H9 (cell line): ENCODE measurements around the gene SLITRK6. TPM values are rescaled to one million over a fixed set of nuclear protein-coding genes. Genes with fewer than 3 reads are reported as not detected.
"Not testable (repeated sequence)": the region's sequence is repeated elsewhere in the genome, so short reads cannot be mapped to it uniquely, and the experiment has no call there.

ENCODE experiments used
- DNase-seq: peaks from one replicate; pipeline ENCODE4 v3.0.0-alpha.2; 2017
- H2AFZ ChIP-seq: one replicate; pipeline ENCODE4 v1.6.1; 2013; ENCODE audit warnings: mild to moderate bottlenecking, low read length, control low read depth, moderate library complexity
- H2AK5ac ChIP-seq: 2 replicates; pipeline ENCODE4 v1.6.1; 2013; ENCODE audit warnings: low read length, control low read depth, mixed read lengths; ENCODE audit not compliant: insufficient read length
- H2BK120ac ChIP-seq: one replicate; pipeline ENCODE4 v1.6.1; 2013; ENCODE audit warnings: low read depth, mild to moderate bottlenecking, low read length, control low read depth, inconsistent platforms; ENCODE audit not compliant: poor library complexity, severe bottlenecking
- H2BK12ac ChIP-seq: 2 replicates; pipeline ENCODE4 v1.6.1; 2013; ENCODE audit warnings: low read length, control low read depth, mixed read lengths, low read depth; ENCODE audit not compliant: insufficient read length
- H2BK15ac ChIP-seq: 2 replicates; pipeline ENCODE4 v1.6.1; 2013; ENCODE audit warnings: low read depth, low read length, control low read depth
- H2BK20ac ChIP-seq: one replicate; pipeline ENCODE4 v1.6.1; 2013; ENCODE audit warnings: low read depth, mild to moderate bottlenecking, low read length, control low read depth, inconsistent platforms; ENCODE audit not compliant: poor library complexity, severe bottlenecking
- H2BK5ac ChIP-seq: 2 replicates; pipeline ENCODE4 v1.6.1; 2013; ENCODE audit warnings: low read length, control low read depth, mixed read lengths; ENCODE audit not compliant: insufficient read length
- H3K14ac ChIP-seq: 2 replicates; pipeline ENCODE4 v1.6.1; 2013; ENCODE audit warnings: low read length, control low read depth; ENCODE audit not compliant: insufficient read depth
- H3K18ac ChIP-seq: 2 replicates; pipeline ENCODE4 v1.6.1; 2013; ENCODE audit warnings: low read depth, mild to moderate bottlenecking, mixed read lengths, low read length, control low read depth; ENCODE audit not compliant: insufficient read length
- H3K23ac ChIP-seq: 2 replicates; pipeline ENCODE4 v1.6.1; 2013; ENCODE audit warnings: low read length, control low read depth, mixed read lengths, low read depth; ENCODE audit not compliant: insufficient read length
- H3K23me2 ChIP-seq: 2 replicates; pipeline ENCODE4 v1.6.1; 2013; ENCODE audit warnings: low read depth, mild to moderate bottlenecking, mixed read lengths, low read length, control low read depth; ENCODE audit not compliant: insufficient read length, poor library complexity, severe bottlenecking
- H3K27ac ChIP-seq: 2 replicates; pipeline ENCODE4 v1.5.1; 2013; ENCODE audit warnings: low read length, control low read depth, mixed read lengths, low read depth; ENCODE audit not compliant: insufficient read length
- H3K27me3 ChIP-seq: 2 replicates; pipeline ENCODE4 v1.6.1; 2013; ENCODE audit warnings: low read length, control low read depth, inconsistent platforms; ENCODE audit not compliant: insufficient read depth
- H3K4ac ChIP-seq: 2 replicates; pipeline ENCODE4 v1.6.1; 2013; ENCODE audit warnings: low read depth, mild to moderate bottlenecking, control low read depth, inconsistent platforms, low read length, moderate library complexity
- H3K4me1 ChIP-seq: 2 replicates; pipeline ENCODE4 v1.6.1; 2013; ENCODE audit warnings: low read length, control low read depth, inconsistent platforms; ENCODE audit not compliant: insufficient read depth
- H3K4me2 ChIP-seq: 2 replicates; pipeline ENCODE4 v1.6.1; 2013; ENCODE audit warnings: low read length, control low read depth, mixed read lengths; ENCODE audit not compliant: insufficient read length, insufficient read depth
- H3K56ac ChIP-seq: 2 replicates; pipeline ENCODE4 v1.6.1; 2013; ENCODE audit warnings: low read depth, mild to moderate bottlenecking, mixed read lengths, low read length, control low read depth; ENCODE audit not compliant: insufficient read length
- H3K79me1 ChIP-seq: 2 replicates; pipeline ENCODE4 v1.6.1; 2013; ENCODE audit warnings: low read depth, mild to moderate bottlenecking, moderate library complexity, low read length, control low read depth, inconsistent platforms; ENCODE audit not compliant: insufficient read depth, poor library complexity, severe bottlenecking
- H3K79me2 ChIP-seq: 2 replicates; pipeline ENCODE4 v1.6.1; 2013; ENCODE audit warnings: low read length, control low read depth, inconsistent platforms; ENCODE audit not compliant: insufficient read depth
- H3K9ac ChIP-seq: 2 replicates; pipeline ENCODE4 v1.6.1; 2013; ENCODE audit warnings: low read length, control low read depth, mixed read lengths; ENCODE audit not compliant: insufficient read length; ENCODE audit errors: extremely low read depth
- H3K9me3 ChIP-seq: one replicate; pipeline ENCODE4 v1.6.1; 2013; ENCODE audit warnings: low read depth, low read length, inconsistent platforms; ENCODE audit not compliant: control insufficient read depth
- H3T11ph ChIP-seq: one replicate; pipeline ENCODE4 v1.6.1; 2013; ENCODE audit warnings: mild to moderate bottlenecking, low read length, control low read depth, inconsistent platforms
- H4K20me1 ChIP-seq: one replicate; pipeline ENCODE4 v1.6.1; 2013; ENCODE audit not compliant: control insufficient read depth, insufficient read length, insufficient read depth
- H4K5ac ChIP-seq: 2 replicates; pipeline ENCODE4 v1.6.1; 2013; ENCODE audit warnings: low read depth, mild to moderate bottlenecking, mixed read lengths, low read length, control low read depth; ENCODE audit not compliant: insufficient read length
- H4K8ac ChIP-seq: replicated peaks from 2 replicates; pipeline ENCODE4 v1.6.1; 2013; ENCODE audit warnings: low read length, control low read depth, mixed read lengths, low read depth; ENCODE audit not compliant: insufficient read length
- H4K91ac ChIP-seq: 2 replicates; pipeline ENCODE4 v1.6.1; 2013; ENCODE audit warnings: low read depth, mild to moderate bottlenecking, moderate library complexity, mixed read lengths, low read length, control low read depth; ENCODE audit not compliant: insufficient read length
- H3K27ac Mint-ChIP-seq, 3 experiments: 2 replicates in 2 of 3; 3 replicates in 1 of 3; pipeline ENCODE4 v1.8.0; 2020 to 2021; ENCODE audit warnings: mixed read lengths in 3 of 3, mild to moderate bottlenecking in 1 of 3, moderate library complexity in 1 of 3
- H3K27me3 Mint-ChIP-seq: 2 replicates; pipeline ENCODE4 v1.8.0; 2021; ENCODE audit warnings: low read depth, mild to moderate bottlenecking, moderate library complexity, mixed read lengths
- H3K36me3 Mint-ChIP-seq, 3 experiments: 2 replicates in 2 of 3; 3 replicates in 1 of 3; pipeline ENCODE4 v1.8.0; 2020 to 2021; ENCODE audit warnings: low read depth in 3 of 3, mixed read lengths in 3 of 3; ENCODE audit not compliant: insufficient read depth in 1 of 3
- H3K4me1 Mint-ChIP-seq, 2 experiments: 2 replicates each; pipeline ENCODE4 v1.8.0; 2020; ENCODE audit warnings: mixed read lengths in 2 of 2
- H3K4me3 Mint-ChIP-seq, 2 experiments: 2 replicates in 1 of 2; 3 replicates in 1 of 2; pipeline ENCODE4 v1.8.0; 2020 to 2021; ENCODE audit warnings: mild to moderate bottlenecking in 2 of 2, mixed read lengths in 2 of 2, moderate library complexity in 1 of 2
- H3K9me3 Mint-ChIP-seq, 2 experiments: 2 replicates in 1 of 2; 3 replicates in 1 of 2; pipeline ENCODE4 v1.8.0; 2020; ENCODE audit warnings: mild to moderate bottlenecking in 2 of 2, mixed read lengths in 2 of 2, moderate library complexity in 1 of 2
- CTCF ChIP-seq: fragments of 200-600 bp; sonication (generic); conservative IDR thresholded peaks from 3 replicates; pipeline ENCODE4 v1.8.0; 2021; ENCODE audit warnings: antibody characterized with exemption, mild to moderate bottlenecking
- WGBS: extraction: QIAGEN DNeasy Blood & Tissue Kit; methylation state at CpG from one replicate; pipeline ENCODE4 v1.1.7; 2013; ENCODE audit warnings: missing lambda C conversion rate, low lambda C conversion rate, mixed read lengths; ENCODE audit not compliant: insufficient read length; ENCODE audit errors: extremely low coverage; 5-methylcytosine and 5-hydroxymethylcytosine counted together
- total RNA-seq: library from RNA; stranded (reverse); gene quantifications from 2 replicates; pipeline ENCODE4 v1.2.1, GENCODE V29; 2021

Gene SLITRK6
- total RNA-seq, 1 experiment from 2014 or later = not detected

GRCh38 chr13:85755123-85755522 is 44.1 kb downstream of the SLITRK6 start:
- Histone ChIP-seq H3K23ac (no peak overlapping the region), H3K79me2 (no peaks in the 10 kb centered on the region)

GRCh38 chr13:85743201-85743770 is 55.9 kb downstream of the SLITRK6 start:
- H4K20me1 ChIP-seq, H3K9me3 Mint-ChIP-seq, H3K4me1 ChIP-seq, H3K27me3 Mint-ChIP-seq, H2BK120ac ChIP-seq, H3K79me1 ChIP-seq, H2BK15ac ChIP-seq, H3K27me3 ChIP-seq, H3K36me3 Mint-ChIP-seq, H4K91ac ChIP-seq, H3K23ac ChIP-seq, H3K27ac ChIP-seq, H2BK12ac ChIP-seq, H3T11ph ChIP-seq, H3K23me2 ChIP-seq, H4K5ac ChIP-seq, H2BK5ac ChIP-seq, H3K4ac ChIP-seq, H3K14ac ChIP-seq, H3K9me3 ChIP-seq, H2AFZ ChIP-seq, H3K79me2 ChIP-seq, H4K8ac ChIP-seq, H3K56ac ChIP-seq, H3K9ac ChIP-seq, H2BK20ac ChIP-seq, H3K4me3 Mint-ChIP-seq, H2AK5ac ChIP-seq, H3K4me2 ChIP-seq, H3K18ac ChIP-seq: not testable (repeated sequence)
- peak overlapping the region in 2 of 3 experiments; percentile 25 to 85; a peak in 4 of 7 replicates for H3K27ac Mint-ChIP-seq
- 100% methylated on average over 1 of the region's 11 CpGs for WGBS
- H3K4me1 Mint-ChIP-seq = peaks cover 38% of the 10 kb centered on the region in 2 experiments
- DNase-seq = peak; percentile 51

More at GRCh38 chr13:85755123-85755522, 44.1 kb downstream of the SLITRK6 start:
- H3K18ac ChIP-seq = no peak overlapping the region
- H2BK15ac ChIP-seq = no peak overlapping the region
- no peak overlapping the region for H2AK5ac ChIP-seq
- no peak overlapping the region for H2AFZ ChIP-seq
- H3T11ph ChIP-seq = no peak overlapping the region
- Mint-ChIP-seq H3K4me3 (no peak overlapping the region), H3K4me1 (no peaks in the 10 kb centered on the region), H3K9me3 (no peaks in the 10 kb centered on the region), H3K27me3 (no peaks in the 10 kb centered on the region), H3K27ac (no peak overlapping the region), H3K36me3 (no peaks in the 10 kb centered on the region)
- H3K9me3 ChIP-seq = no peaks in the 10 kb centered on the region
- H3K4me1 ChIP-seq = no peaks in the 10 kb centered on the region
- H3K27me3 ChIP-seq = no peaks in the 10 kb centered on the region
- no peak overlapping the region for H2BK5ac ChIP-seq
- no peak overlapping the region for H3K27ac ChIP-seq
- no peak overlapping the region for H3K9ac ChIP-seq
- H3K23me2 ChIP-seq = no peaks in the 10 kb centered on the region
- WGBS = no CpG with 5 or more reads among the region's 2 CpGs
- no peak overlapping the region for H3K56ac ChIP-seq
- no peak overlapping the region for H4K91ac ChIP-seq
- H2BK12ac ChIP-seq = no peak overlapping the region
- H3K79me1 ChIP-seq = no peaks in the 10 kb centered on the region
- no peak for DNase-seq
- no peak overlapping the region for H2BK120ac ChIP-seq
- no peak overlapping the region for H4K8ac ChIP-seq
- no peak overlapping the region for H4K5ac ChIP-seq
- no peaks in the 10 kb centered on the region for H4K20me1 ChIP-seq
- no peak overlapping the region for H2BK20ac ChIP-seq
- no peak for TF ChIP-seq CTCF
- H3K14ac ChIP-seq = no peak overlapping the region
- no peak overlapping the region for H3K4me2 ChIP-seq
- no peak overlapping the region for H3K4ac ChIP-seq
